MM.1S (cell line): ENCODE data around the gene ZEB2.

ENCODE experiments used
- DNase-seq: peaks from one replicate; pipeline ENCODE4 v3.0.0-alpha.2; 2015
- H2AFZ ChIP-seq: fragments of 300-600 bp; sonication (generic); 2 replicates; pipeline ENCODE4 v1.6.0; 2016; ENCODE audit warnings: antibody characterized with exemption, low read length
- H3F3A ChIP-seq: fragments of 300-600 bp; sonication (generic); 2 replicates; pipeline ENCODE4 v1.6.1; 2016; ENCODE audit warnings: mild to moderate bottlenecking, antibody characterized with exemption, low read length, moderate library complexity, mixed read lengths; ENCODE audit not compliant: insufficient read depth
- H3K27ac ChIP-seq: fragments of 300-600 bp; sonication (generic); 2 replicates; pipeline ENCODE4 v1.5.1; 2016; ENCODE audit warnings: mild to moderate bottlenecking, low read length
- H3K27me3 ChIP-seq: fragments of 300-600 bp; sonication (generic); replicated peaks from 2 replicates; pipeline ENCODE4 v1.6.0; 2016; ENCODE audit warnings: low read length; ENCODE audit not compliant: insufficient read depth
- H3K36me3 ChIP-seq: fragments of 300-600 bp; sonication (generic); replicated peaks from 2 replicates; pipeline ENCODE4 v1.6.1; 2016; ENCODE audit warnings: mild to moderate bottlenecking, low read length, mixed read lengths; ENCODE audit not compliant: insufficient read depth
- H3K4me1 ChIP-seq: fragments of 300-600 bp; sonication (generic); 2 replicates; pipeline ENCODE4 v1.6.1; 2016; ENCODE audit warnings: low read length, mixed read lengths
- H3K4me2 ChIP-seq: fragments of 300-600 bp; sonication (generic); 2 replicates; pipeline ENCODE4 v1.6.0; 2016; ENCODE audit warnings: low read depth, low read length
- H3K4me3 ChIP-seq: fragments of 300-600 bp; sonication (generic); 2 replicates; pipeline ENCODE4 v1.5.1; 2016; ENCODE audit warnings: low read length, mixed read lengths
- H3K79me2 ChIP-seq: fragments of 300-600 bp; sonication (generic); 2 replicates; pipeline ENCODE4 v1.6.1; 2016; ENCODE audit warnings: mixed run types, low read length, mixed read lengths
- H3K9ac ChIP-seq: fragments of 300-600 bp; sonication (generic); 2 replicates; pipeline ENCODE4 v1.6.1; 2016; ENCODE audit warnings: low read length, mixed read lengths
- H3K9me2 ChIP-seq: fragments of 300-600 bp; sonication (generic); replicated peaks from 2 replicates; pipeline ENCODE4 v1.6.1; 2016; ENCODE audit warnings: mild to moderate bottlenecking, low read length, mixed read lengths; ENCODE audit not compliant: insufficient read depth
- H3K9me3 ChIP-seq: fragments of 300-600 bp; sonication (generic); replicated peaks from 2 replicates; pipeline ENCODE4 v1.6.1; 2016; ENCODE audit warnings: mild to moderate bottlenecking, low read length, mixed read lengths; ENCODE audit not compliant: insufficient read depth
- H4K20me1 ChIP-seq: fragments of 300-600 bp; sonication (generic); 2 replicates; pipeline ENCODE4 v1.6.1; 2016; ENCODE audit warnings: mild to moderate bottlenecking, low read length, moderate library complexity, mixed read lengths; ENCODE audit not compliant: insufficient read depth
- CTCF ChIP-seq: fragments of 300-600 bp; sonication (generic); IDR thresholded peaks from 2 replicates; pipeline ENCODE4 v1.5.1; 2016; ENCODE audit warnings: antibody characterized with exemption, low read length, mixed read lengths
- EZH2 ChIP-seq: fragments of 300-600 bp; sonication (generic); optimal IDR thresholded peaks from 2 replicates; pipeline ENCODE3; 2017; ENCODE audit warnings: low read depth, mild to moderate bottlenecking, antibody characterized with exemption, low read length, mixed read lengths
- EZH2phosphoT487 ChIP-seq: fragments of 300-600 bp; sonication (generic); IDR thresholded peaks from 2 replicates; pipeline ENCODE4 v1.6.1; 2018; ENCODE audit warnings: antibody characterized with exemption, low read length

The ZEB2 gene

DNA sequence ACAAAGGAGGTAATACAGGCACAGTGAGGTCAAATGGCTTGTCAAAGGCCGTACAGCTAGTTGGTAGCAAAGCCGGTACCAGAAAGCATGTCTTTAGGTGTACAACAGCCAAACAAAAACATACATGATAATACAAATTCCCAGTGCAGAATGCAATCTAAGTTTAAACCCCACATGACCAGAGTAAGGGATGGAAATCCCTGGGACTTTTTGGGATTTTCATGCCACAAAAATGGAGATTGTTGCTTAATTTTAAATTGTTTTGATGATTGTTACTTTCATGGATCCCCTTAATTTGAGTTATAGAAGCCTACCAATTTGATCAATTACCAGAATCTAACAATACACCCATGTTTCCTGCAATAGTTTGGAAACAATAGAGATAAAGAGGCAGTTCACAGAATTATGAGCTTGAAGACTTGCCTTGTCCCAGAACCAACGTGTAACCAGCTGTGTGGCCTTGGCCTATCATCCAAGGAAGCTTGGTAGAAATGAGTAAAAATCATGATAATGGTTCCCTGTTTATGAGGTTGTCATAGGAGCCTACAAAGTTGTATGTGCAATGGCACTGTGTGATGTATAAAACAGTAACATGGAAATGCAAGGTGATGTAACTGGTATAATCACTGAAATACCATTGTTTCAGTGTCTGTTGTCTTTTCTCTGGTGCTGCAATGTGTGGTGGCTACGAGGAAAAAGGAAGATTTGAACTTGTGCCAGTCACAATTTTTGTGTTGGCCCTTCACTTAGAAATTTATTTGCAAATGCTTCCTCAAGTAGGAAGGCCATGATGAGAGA, 85.3 kb downstream of the ZEB2 start:
- no peaks in the 10 kb centered on the region for H3K4me1 ChIP-seq
- no peak for DNase-seq
- H3K27ac ChIP-seq: no peak overlapping the region
- H2AFZ ChIP-seq: no peak overlapping the region
- TF ChIP-seq EZH2: no peak
- no peak for TF ChIP-seq CTCF
- no peak for TF ChIP-seq EZH2phosphoT487
- H3K9me3 ChIP-seq: no peaks in the 10 kb centered on the region
- no peak overlapping the region for H3K9ac ChIP-seq
- no peaks in the 10 kb centered on the region for H3K9me2 ChIP-seq
- H3K27me3 ChIP-seq: no peaks in the 10 kb centered on the region
- H3K36me3 ChIP-seq: no peaks in the 10 kb centered on the region
- H4K20me1 ChIP-seq: no peaks in the 10 kb centered on the region
- H3K79me2 ChIP-seq: no peaks in the 10 kb centered on the region
- no peak overlapping the region for H3K4me3 ChIP-seq
- H3K4me2 ChIP-seq: no peak overlapping the region
- H3F3A ChIP-seq: no peaks in the 10 kb centered on the region

DNA sequence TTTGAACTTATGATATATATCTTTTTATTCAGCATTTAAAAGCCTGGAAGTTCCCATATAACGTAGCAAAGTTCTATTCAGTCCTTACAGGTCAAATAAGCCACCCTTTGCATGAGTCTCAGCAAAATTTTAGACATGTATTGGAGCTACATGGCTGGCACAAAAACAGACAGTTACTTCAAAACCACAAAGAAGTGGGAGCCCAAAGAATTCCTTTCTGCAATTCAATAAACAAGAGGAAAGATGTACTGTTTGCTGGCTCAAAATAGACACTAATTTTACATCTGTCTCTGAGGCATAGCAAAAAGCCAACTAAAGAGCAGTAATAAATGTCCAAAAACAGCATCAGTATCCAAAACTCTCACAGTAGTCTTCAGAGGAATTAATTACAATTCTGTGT, 87.0 kb downstream of the ZEB2 start:
- Histone ChIP-seq H3K27me3 (no peaks in the 10 kb centered on the region), H4K20me1 (no peaks in the 10 kb centered on the region), H3K4me1 (no peaks in the 10 kb centered on the region), H3K4me2 (no peak overlapping the region), H3K36me3 (no peaks in the 10 kb centered on the region), H3K9me3 (no peaks in the 10 kb centered on the region), H3K9me2 (no peaks in the 10 kb centered on the region), H3K79me2 (no peaks in the 10 kb centered on the region), H3K4me3 (no peak overlapping the region), H3K27ac (no peak overlapping the region), H3K9ac (no peak overlapping the region), H2AFZ (no peak overlapping the region), H3F3A (no peaks in the 10 kb centered on the region)
- TF ChIP-seq EZH2phosphoT487 (no peak), EZH2 (no peak), CTCF (no peak)
- no peak for DNase-seq

- no peak for DNase-seq
- Histone ChIP-seq H3K4me1 (no peaks in the 10 kb centered on the region), H3K36me3 (no peaks in the 10 kb centered on the region), H3K79me2 (no peaks in the 10 kb centered on the region), H3K4me3 (no peak overlapping the region), H3K4me2 (no peak overlapping the region), H3K9me3 (no peaks in the 10 kb centered on the region), H3F3A (no peaks in the 10 kb centered on the region), H3K27ac (no peak overlapping the region), H3K27me3 (no peaks in the 10 kb centered on the region), H3K9me2 (no peaks in the 10 kb centered on the region), H3K9ac (no peak overlapping the region), H4K20me1 (no peaks in the 10 kb centered on the region), H2AFZ (no peak overlapping the region)
- no peak for TF ChIP-seq CTCF
- no peak for TF ChIP-seq EZH2phosphoT487
- TF ChIP-seq EZH2: no peak
Observed at GRCh38 chr2:144431998-144432397, 87.9 kb downstream of the ZEB2 start.
